SU-DHL-6 (cell line): Measurements from ENCODE around the gene STPG3.

Experiments
- H2AFZ ChIP-seq: fragments of 200-600 bp; sonication (generic); 2 replicates; pipeline ENCODE4 v1.6.1; 2014; ENCODE audit warnings: low read depth, mild to moderate bottlenecking, moderate library complexity, mixed read lengths, antibody characterized with exemption, low read length; ENCODE audit not compliant: severe bottlenecking
- H3F3A ChIP-seq: fragments of 200-600 bp; shearing (Covaris generic); 2 replicates; pipeline ENCODE4 v1.6.0; 2016; ENCODE audit warnings: antibody characterized with exemption, mild to moderate bottlenecking; ENCODE audit not compliant: insufficient read depth
- H3K27ac ChIP-seq: fragments of 200-600 bp; sonication (generic); 2 replicates; pipeline ENCODE4 v1.5.1; 2016; ENCODE audit warnings: low read depth, mild to moderate bottlenecking, low read length, moderate library complexity, mixed read lengths
- H3K27me3 ChIP-seq: fragments of 200-600 bp; sonication (generic), shearing (Covaris generic); 2 replicates; pipeline ENCODE4 v1.6.0; 2014; ENCODE audit warnings: mild to moderate bottlenecking, low read length
- H3K36me3 ChIP-seq: fragments of 200-600 bp; sonication (generic); 2 replicates; pipeline ENCODE4 v1.6.1; 2014; ENCODE audit warnings: mild to moderate bottlenecking, low read length, mixed read lengths
- H3K4me2 ChIP-seq: fragments of 300-600, 200-600 bp; shearing (Covaris generic), sonication (generic); 2 replicates; pipeline ENCODE4 v1.6.0; 2014; ENCODE audit warnings: low read length, low read depth, mild to moderate bottlenecking; ENCODE audit not compliant: poor library complexity, severe bottlenecking
- H3K4me3 ChIP-seq: fragments of 200-600 bp; sonication (generic); 2 replicates; pipeline ENCODE4 v1.5.1; 2014; ENCODE audit warnings: antibody characterized with exemption, low read length, mild to moderate bottlenecking, mixed read lengths; ENCODE audit not compliant: insufficient read depth, poor library complexity, severe bottlenecking
- H3K79me2 ChIP-seq: fragments of 200-600 bp; sonication (generic); 2 replicates; pipeline ENCODE4 v1.6.1; 2014; ENCODE audit warnings: mild to moderate bottlenecking, low read length, moderate library complexity; ENCODE audit not compliant: insufficient read depth
- H3K9ac ChIP-seq: fragments of 200-600 bp; sonication (generic); 2 replicates; pipeline ENCODE4 v1.7.0; 2014; ENCODE audit warnings: mild to moderate bottlenecking, low read length
- H3K9me2 ChIP-seq: fragments of 200-600 bp; sonication (generic); replicated peaks from 2 replicates; pipeline ENCODE4 v1.6.1; 2014; ENCODE audit warnings: low read length; ENCODE audit not compliant: insufficient read depth
- H3K9me3 ChIP-seq: fragments of 200-600 bp; sonication (generic); 2 replicates; pipeline ENCODE4 v1.6.1; 2014; ENCODE audit warnings: low read length, mixed read lengths; ENCODE audit not compliant: insufficient read depth
- H4K20me1 ChIP-seq: fragments of 200-600 bp; sonication (generic); 2 replicates; pipeline ENCODE4 v1.6.1; 2014; ENCODE audit warnings: low read depth, mild to moderate bottlenecking, antibody characterized with exemption, low read length, moderate library complexity, mixed read lengths
- EZH2phosphoT487 ChIP-seq: fragments of 200-600 bp; sonication (generic), shearing (Covaris generic); conservative IDR thresholded peaks from 2 replicates; pipeline ENCODE4 v1.6.1; 2018; ENCODE audit warnings: mild to moderate bottlenecking, antibody characterized with exemption, low read length, moderate library complexity, mixed read lengths
- TF ChIP-seq, protein P1 (sequence below): fragments of 200-600 bp; sonication (generic); IDR thresholded peaks from one replicate; pipeline ENCODE4 v1.5.1; 2017; ENCODE audit warnings: antibody characterized with exemption, mild to moderate bottlenecking, low read length, moderate library complexity; ENCODE audit not compliant: insufficient read depth, poor library complexity, severe bottlenecking

Gene STPG3

DNA sequence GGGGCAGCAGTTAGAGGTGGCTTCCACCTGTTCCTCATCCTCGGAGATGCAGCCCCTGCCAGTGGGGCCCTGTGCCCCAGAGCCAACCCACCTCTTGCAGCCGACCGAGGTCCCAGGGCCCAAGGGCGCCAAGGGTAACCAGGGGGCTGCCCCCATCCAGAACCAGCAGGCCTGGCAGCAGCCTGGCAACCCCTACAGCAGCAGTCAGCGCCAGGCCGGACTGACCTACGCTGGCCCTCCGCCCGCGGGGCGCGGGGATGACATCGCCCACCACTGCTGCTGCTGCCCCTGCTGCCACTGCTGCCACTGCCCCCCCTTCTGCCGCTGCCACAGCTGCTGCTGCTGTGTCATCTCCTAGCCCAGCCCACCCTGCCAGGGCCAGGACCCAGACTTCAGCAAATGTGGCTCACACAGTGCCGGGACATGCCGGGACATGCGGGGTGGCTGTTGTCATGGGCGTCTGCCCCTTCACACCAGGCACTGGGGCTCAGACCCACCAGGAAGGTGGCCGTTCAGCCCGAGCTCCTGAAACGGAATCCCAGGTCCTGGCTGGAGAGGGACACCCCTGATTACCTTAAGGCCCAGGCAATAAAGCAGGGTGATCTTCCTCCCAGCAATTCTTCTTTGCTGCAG lies 25.3 kb upstream of the STPG3 start:
- TF ChIP-seq EZH2phosphoT487 = no peak
- TF ChIP-seq, protein P1, sequence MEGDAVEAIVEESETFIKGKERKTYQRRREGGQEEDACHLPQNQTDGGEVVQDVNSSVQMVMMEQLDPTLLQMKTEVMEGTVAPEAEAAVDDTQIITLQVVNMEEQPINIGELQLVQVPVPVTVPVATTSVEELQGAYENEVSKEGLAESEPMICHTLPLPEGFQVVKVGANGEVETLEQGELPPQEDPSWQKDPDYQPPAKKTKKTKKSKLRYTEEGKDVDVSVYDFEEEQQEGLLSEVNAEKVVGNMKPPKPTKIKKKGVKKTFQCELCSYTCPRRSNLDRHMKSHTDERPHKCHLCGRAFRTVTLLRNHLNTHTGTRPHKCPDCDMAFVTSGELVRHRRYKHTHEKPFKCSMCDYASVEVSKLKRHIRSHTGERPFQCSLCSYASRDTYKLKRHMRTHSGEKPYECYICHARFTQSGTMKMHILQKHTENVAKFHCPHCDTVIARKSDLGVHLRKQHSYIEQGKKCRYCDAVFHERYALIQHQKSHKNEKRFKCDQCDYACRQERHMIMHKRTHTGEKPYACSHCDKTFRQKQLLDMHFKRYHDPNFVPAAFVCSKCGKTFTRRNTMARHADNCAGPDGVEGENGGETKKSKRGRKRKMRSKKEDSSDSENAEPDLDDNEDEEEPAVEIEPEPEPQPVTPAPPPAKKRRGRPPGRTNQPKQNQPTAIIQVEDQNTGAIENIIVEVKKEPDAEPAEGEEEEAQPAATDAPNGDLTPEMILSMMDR = no peak
- Histone ChIP-seq H3F3A (no peaks in the 10 kb centered on the region), H3K9ac (no peak overlapping the region), H3K9me3 (no peaks in the 10 kb centered on the region), H3K36me3 (no peaks in the 10 kb centered on the region), H3K79me2 (no peaks in the 10 kb centered on the region), H3K27me3 (no peaks in the 10 kb centered on the region), H3K27ac (no peak overlapping the region), H2AFZ (no peak overlapping the region), H3K4me2 (no peak overlapping the region), H3K4me3 (no peak overlapping the region), H3K9me2 (no peaks in the 10 kb centered on the region), H4K20me1 (no peaks in the 10 kb centered on the region)

- Histone ChIP-seq H4K20me1 (no peaks in the 10 kb centered on the region), H3K9me2 (no peaks in the 10 kb centered on the region), H3K4me3 (no peak overlapping the region), H3K79me2 (no peaks in the 10 kb centered on the region), H2AFZ (no peak overlapping the region), H3K9me3 (no peaks in the 10 kb centered on the region), H3K27me3 (no peaks in the 10 kb centered on the region), H3K9ac (no peak overlapping the region), H3K27ac (no peak overlapping the region), H3K36me3 (no peaks in the 10 kb centered on the region), H3K4me2 (no peak overlapping the region), H3F3A (no peaks in the 10 kb centered on the region)
- TF ChIP-seq, protein P1 = no peak
- TF ChIP-seq EZH2phosphoT487 = no peak
Observed at GRCh38 chr9:137226338-137227053, 24.6 kb upstream of the STPG3 start.

DNA sequence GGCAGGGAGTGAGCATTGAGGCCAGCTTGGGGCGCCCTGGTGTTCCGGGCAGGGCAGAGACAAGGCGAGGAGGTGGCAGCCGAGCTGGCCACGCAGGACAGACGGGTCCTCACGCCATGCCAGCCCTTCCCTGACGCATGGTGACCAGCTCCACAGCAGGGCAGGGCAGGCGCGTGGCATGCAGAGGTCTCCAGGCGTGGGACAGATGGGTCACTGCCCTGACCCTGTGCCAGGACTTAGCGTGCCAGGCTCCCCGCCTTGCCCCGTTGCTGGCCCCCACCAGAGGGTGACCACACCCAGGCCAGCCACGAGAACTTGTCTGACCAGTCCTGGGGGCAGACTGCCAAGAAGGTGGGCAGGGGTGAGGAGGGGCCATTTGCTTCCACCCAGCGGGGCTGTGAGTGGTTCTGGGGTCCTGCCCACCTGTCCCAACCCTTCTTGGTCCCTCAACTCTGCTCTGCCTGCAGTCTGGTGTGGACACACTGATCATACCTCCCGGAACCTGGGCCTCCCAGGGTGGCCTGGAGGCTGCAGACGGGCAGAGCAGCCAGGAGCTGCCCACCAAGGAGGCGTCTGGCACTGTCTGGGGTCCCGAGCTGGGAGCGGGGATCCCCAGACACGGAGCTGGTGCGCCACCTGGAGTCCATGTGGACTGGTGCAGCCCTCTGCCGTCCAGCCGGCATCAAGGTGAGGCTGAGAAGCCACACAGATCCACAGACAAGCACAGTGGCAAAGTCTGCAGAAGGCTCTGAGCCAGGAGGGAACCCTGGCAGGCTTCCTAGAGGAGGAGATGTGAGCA lies 23.8 kb upstream of the STPG3 start, which contains the start of gene RNF224:
Gene RNF224, plus strand, starts transcription at position 449 of the 799 bp plus-strand sequence. CDS start 834 bp downstream, outside the sequence.
- H3K4me3 ChIP-seq = no peak within 1 kb of the TSS
- H3K27me3 ChIP-seq = no peaks in the 10 kb centered on the region
- H2AFZ ChIP-seq = no peak within 1 kb of the TSS
- H3K79me2 ChIP-seq = no peaks in the 10 kb centered on the region
- no peak within 1 kb of the TSS for H3K4me2 ChIP-seq
- no peaks in the 10 kb centered on the region for H4K20me1 ChIP-seq
- no peak within 1 kb of the TSS for H3K27ac ChIP-seq
- H3K36me3 ChIP-seq = no peaks in the 10 kb centered on the region
- H3K9ac ChIP-seq = no peak within 1 kb of the TSS
- TF ChIP-seq, protein P1 = peak; percentile 84
- TF ChIP-seq EZH2phosphoT487 = no peak
- no peaks in the 10 kb centered on the region for H3K9me2 ChIP-seq
- H3F3A ChIP-seq = no peaks in the 10 kb centered on the region
- H3K9me3 ChIP-seq = no peaks in the 10 kb centered on the region
